Erythroblast (primary cell): ENCODE measurements around the gene KLC1.

Experiments used
- GATA1 ChIP-seq: IDR thresholded peaks from 2 replicates; pipeline ENCODE4 v1.6.1; 2011; ENCODE audit warnings: low read depth, mild to moderate bottlenecking, control low read depth, low read length, moderate library complexity
- POLR2A ChIP-seq: IDR thresholded peaks from 2 replicates; pipeline ENCODE4 v1.6.1; 2011; ENCODE audit warnings: mild to moderate bottlenecking, low read length

DNA sequence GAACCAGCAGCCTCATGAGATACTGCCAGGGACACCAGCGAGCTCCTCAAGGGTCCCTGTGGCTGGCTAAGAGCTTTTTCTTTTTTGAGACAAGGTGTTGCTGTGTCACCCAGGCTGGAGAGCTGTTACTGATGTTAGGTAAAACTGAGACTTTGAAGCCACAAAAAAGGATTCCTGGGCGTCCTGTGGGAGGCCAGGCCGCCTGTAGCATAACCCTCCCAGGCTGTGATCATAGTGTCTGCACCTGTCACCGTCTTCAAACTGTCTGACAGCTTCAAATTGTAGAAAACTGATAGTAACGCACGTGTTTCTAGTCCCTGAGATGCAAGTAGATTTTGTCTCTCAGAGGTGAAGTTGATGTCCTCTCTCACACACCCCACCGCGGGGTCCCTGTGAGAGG lies 90.7 kb downstream of the KLC1 start:
- TF ChIP-seq POLR2A (no peak), GATA1 (no peak)
